ENCODE data around the gene NKD1. TPM values are rescaled to one million over a fixed set of nuclear protein-coding genes. Genes with fewer than 3 reads are reported as not detected.

NKD1 gene
- total RNA-seq, 1 donor from 2014 or later = 63.0 TPM

DNA sequence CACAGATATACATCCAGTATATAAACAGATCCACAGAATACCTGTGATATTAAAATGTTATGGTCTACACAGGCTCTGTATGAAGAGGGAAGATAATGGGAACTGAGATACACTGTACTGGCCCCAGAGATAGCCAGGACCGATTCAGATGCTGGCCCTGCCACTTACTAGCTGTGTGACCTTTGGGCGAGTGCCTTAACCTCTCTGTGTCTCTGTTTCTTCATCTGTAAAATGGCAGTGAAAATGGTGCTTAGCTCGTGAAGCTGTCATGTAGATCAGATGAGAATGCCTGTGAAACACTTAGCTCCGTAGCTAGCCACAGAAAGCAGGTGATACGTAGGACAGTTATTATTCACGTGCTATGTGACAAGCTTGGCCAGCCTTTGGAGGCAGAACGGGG is 22.2 kb downstream of the NKD1 start:
- no peak overlapping the region for H3K4me3 Mint-ChIP-seq
- TF ChIP-seq, protein P1, sequence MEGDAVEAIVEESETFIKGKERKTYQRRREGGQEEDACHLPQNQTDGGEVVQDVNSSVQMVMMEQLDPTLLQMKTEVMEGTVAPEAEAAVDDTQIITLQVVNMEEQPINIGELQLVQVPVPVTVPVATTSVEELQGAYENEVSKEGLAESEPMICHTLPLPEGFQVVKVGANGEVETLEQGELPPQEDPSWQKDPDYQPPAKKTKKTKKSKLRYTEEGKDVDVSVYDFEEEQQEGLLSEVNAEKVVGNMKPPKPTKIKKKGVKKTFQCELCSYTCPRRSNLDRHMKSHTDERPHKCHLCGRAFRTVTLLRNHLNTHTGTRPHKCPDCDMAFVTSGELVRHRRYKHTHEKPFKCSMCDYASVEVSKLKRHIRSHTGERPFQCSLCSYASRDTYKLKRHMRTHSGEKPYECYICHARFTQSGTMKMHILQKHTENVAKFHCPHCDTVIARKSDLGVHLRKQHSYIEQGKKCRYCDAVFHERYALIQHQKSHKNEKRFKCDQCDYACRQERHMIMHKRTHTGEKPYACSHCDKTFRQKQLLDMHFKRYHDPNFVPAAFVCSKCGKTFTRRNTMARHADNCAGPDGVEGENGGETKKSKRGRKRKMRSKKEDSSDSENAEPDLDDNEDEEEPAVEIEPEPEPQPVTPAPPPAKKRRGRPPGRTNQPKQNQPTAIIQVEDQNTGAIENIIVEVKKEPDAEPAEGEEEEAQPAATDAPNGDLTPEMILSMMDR (IDR thresholded peaks at IDR 0.05; ENCODE audit: unreplicated experiment) = no peak
- no peaks in the 10 kb centered on the region for H3K9me3 Mint-ChIP-seq
- no peak overlapping the region for H3K27ac Mint-ChIP-seq
- peaks cover 40% of the 10 kb centered on the region for H3K4me1 Mint-ChIP-seq
- H3K27me3 Mint-ChIP-seq (ENCODE audit: low read depth) = no peaks in the 10 kb centered on the region
- no peak for DNase-seq (ENCODE audit: low spot score in 2 of 2, unreplicated experiment in 2 of 2)
- H3K36me3 Mint-ChIP-seq = peaks cover 10% of the 10 kb centered on the region

DNA sequence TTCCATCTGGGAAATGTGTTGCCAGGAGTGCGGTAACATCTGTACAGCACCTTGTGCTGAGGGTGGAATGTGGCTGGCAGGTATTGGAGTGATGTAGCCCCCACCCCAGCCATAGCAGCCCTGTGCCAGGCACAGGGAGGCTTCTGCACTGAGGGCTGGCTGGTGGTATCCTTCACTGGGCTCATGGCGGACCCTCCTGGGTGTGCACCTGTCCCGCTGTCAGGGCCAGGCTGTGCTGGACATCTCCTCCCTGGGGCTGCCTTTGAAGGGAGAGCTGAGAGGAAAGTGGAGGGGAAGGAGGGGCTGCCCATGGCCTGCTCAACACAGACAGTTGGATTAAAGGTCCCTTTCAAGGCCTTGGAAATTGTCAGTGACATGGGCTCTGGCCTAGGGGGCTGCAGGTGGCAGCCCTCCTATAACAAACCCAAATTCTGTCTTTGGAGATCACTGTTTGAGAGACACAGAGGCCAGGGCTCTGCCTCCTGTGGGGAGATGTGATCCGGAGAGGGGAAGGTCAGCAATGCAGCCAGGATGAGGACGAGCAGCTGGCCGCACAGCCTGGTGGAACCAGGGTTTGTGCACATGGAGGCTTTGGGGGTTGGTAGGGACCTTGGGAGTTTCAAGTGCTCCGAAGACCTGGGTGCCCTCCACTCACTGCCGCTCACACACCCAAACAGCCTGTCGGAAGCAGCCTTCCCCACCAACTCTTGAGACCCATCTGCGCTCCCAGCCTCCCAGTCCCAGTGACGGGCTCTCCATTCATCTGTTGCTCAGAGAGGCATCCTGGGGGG is 22.8 kb downstream of the NKD1 start:
- Mint-ChIP-seq H3K4me3 (no peak overlapping the region), H3K27ac (peak overlapping the region; percentile 43), H3K36me3 (peaks cover 10% of the 10 kb centered on the region), H3K27me3 (ENCODE audit: low read depth) (no peaks in the 10 kb centered on the region), H3K4me1 (peaks cover 41% of the 10 kb centered on the region), H3K9me3 (no peaks in the 10 kb centered on the region)
- DNase-seq (ENCODE audit: low spot score in 2 of 2, unreplicated experiment in 2 of 2) = no peak
- TF ChIP-seq, protein P1 (IDR thresholded peaks at IDR 0.05; ENCODE audit: unreplicated experiment) = no peak

DNA sequence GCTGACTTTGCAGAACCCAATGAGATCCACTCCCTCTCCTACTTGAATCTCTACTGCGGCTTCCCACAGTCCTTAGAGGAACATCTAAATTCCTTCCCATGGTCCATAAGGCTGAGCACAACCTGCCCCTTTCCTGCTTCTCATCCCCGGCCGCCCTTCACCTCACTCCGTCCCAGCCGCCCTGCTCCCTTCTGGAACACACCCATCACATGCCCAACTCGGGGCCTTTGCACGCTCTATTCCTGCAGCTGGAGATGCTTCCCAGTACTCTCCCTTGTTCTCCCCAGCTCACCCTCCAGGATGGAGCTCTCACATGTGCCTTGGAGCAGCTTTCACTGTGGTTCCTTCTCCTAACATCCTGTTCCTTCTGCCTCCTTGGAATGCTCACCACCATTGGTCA is 23.6 kb downstream of the NKD1 start:
- H3K27me3 Mint-ChIP-seq (ENCODE audit: low read depth) = no peaks in the 10 kb centered on the region
- no peak for DNase-seq (ENCODE audit: low spot score in 2 of 2, unreplicated experiment in 2 of 2)
- peaks cover 41% of the 10 kb centered on the region for H3K4me1 Mint-ChIP-seq
- H3K27ac Mint-ChIP-seq = peak overlapping the region; percentile 43
- no peak overlapping the region for H3K4me3 Mint-ChIP-seq
- TF ChIP-seq, protein P1 (IDR thresholded peaks at IDR 0.05; ENCODE audit: unreplicated experiment) = no peak
- no peaks in the 10 kb centered on the region for H3K9me3 Mint-ChIP-seq
- peaks cover 10% of the 10 kb centered on the region for H3K36me3 Mint-ChIP-seq

DNA sequence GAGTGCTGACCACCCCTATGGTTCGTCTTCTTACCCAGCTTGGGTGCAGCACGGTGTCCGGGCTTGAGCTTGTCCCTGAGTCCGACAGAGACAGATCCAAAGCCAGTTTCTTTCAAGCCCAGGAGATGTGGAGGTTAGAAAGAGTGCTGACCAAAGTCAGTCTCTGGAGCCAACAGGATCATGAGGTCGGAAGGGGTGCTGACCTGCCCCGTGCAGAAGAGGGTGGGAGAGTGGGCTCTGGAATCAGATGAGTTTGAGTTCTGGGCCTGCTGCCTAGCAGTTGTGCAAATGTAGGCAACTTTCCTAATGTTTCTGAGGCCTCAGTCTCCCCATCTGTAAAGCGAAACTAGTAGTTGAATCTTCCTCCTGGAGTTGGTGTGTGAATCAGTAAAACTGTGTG is 24.5 kb downstream of the NKD1 start:
- no peak overlapping the region for H3K4me3 Mint-ChIP-seq
- peaks cover 33% of the 10 kb centered on the region for H3K4me1 Mint-ChIP-seq
- no peaks in the 10 kb centered on the region for H3K27me3 Mint-ChIP-seq (ENCODE audit: low read depth)
- DNase-seq (ENCODE audit: low spot score in 2 of 2, unreplicated experiment in 2 of 2) = no peak
- TF ChIP-seq, protein P1 (IDR thresholded peaks at IDR 0.05; ENCODE audit: unreplicated experiment) = no peak
- no peak overlapping the region for H3K27ac Mint-ChIP-seq
- no peaks in the 10 kb centered on the region for H3K9me3 Mint-ChIP-seq
- peaks cover 7% of the 10 kb centered on the region for H3K36me3 Mint-ChIP-seq

DNA sequence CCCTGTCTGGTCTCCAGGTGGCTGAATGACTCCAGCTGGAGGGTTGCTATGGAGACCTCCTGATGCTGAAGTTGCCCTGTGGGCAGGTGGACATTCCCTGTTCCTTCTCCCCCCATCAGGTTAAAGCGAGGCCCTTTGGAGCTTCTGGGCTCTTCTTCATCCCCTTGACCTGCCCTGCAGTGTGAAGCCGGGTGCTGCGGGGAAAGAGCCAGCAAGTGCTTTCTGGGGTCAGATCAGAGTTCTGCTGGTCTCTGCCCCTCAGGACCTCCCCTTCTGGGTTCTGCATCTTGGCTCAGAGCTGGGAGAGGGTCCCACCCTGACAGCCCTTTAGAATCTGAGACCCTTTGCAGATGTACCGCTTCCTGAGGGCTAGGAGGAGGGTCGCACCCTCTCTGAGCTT is 25.1 kb downstream of the NKD1 start:
- Mint-ChIP-seq H3K9me3 (no peaks in the 10 kb centered on the region), H3K36me3 (peaks cover 7% of the 10 kb centered on the region), H3K27me3 (ENCODE audit: low read depth) (no peaks in the 10 kb centered on the region), H3K4me1 (peaks cover 27% of the 10 kb centered on the region), H3K27ac (peak overlapping the region; percentile 47), H3K4me3 (no peak overlapping the region)
- no peak for DNase-seq (ENCODE audit: low spot score in 2 of 2, unreplicated experiment in 2 of 2)
- TF ChIP-seq, protein P1 (IDR thresholded peaks at IDR 0.05; ENCODE audit: unreplicated experiment) = no peak

All from mesothelial cell of epicardium (in vitro differentiated cells).